HG03571 (cell line): ENCODE measurements around the gene RDH16.

Experiments
- ATAC-seq: cut with Tn5 transposase; IDR thresholded peaks from one replicate; pipeline ENCODE4 v1.9.1; 2021; ENCODE audit not compliant: unreplicated experiment

RDH16 gene, protein sequence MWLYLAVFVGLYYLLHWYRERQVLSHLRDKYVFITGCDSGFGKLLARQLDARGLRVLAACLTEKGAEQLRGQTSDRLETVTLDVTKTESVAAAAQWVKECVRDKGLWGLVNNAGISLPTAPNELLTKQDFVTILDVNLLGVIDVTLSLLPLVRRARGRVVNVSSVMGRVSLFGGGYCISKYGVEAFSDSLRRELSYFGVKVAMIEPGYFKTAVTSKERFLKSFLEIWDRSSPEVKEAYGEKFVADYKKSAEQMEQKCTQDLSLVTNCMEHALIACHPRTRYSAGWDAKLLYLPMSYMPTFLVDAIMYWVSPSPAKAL

DNA sequence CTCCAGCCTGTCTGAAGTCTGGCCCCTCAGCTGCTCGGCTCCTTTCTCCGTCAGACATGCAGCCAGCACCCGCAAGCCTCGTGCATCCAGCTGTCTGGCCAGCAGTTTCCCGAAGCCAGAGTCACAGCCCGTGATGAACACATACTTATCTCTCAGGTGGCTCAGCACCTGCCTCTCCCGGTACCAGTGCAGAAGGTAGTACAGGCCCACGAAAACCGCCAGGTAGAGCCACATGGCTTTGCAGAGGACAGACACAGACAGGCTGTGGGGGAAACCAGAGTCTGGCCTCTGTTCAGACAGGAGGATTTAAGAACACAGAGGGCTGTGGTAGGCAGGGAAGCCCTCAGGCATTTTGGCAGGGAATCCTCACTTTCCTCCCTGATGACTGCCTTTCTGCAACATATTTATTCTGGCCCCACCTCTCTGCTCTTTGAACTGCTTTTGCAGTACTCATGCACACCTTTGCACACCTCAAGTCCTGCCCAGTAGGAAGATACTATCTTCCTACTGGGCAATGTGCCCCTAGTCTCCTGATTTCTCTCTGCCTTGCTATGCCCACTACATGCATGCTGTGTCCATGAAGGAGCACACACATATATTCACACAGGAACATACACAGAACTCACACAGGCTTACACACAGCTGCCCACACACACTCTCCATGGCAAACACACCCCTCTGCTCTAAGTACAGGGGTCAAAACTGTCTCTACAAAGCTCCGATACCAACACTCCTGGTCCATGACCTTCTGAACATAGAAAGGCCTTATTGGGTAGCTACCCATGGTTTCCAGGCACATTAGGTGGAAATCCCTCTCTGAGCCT is at the start of gene RDH16:
Gene RDH16 (minus strand): TSS at position 380 of the 824 bp plus-strand sequence. CDS start 146 bp downstream, at position 234.
- ATAC-seq, result no peak

- no peak for ATAC-seq
These were observed 49.5 kb upstream of the RDH16 start for GRCh38 chr12:57006809-57007475.

GRCh38 chr12:57005980-57006808 is 48.8 kb upstream of the RDH16 start, which contains the start of gene ZBTB39:
Gene ZBTB39 (minus strand): TSS chr12:57006546. CDS start chr12:57004917, 1,629 bp downstream.
- ATAC-seq, result peak; percentile 52

GRCh38 chr12:57004651-57005050 is 47.2 kb upstream of the RDH16 start:
- ATAC-seq, result no peak

GRCh38 chr12:57003395-57003794 is 46.0 kb upstream of the RDH16 start:
- no peak for ATAC-seq

GRCh38 chr12:57001448-57001906 is 44.1 kb upstream of the RDH16 start:
- ATAC-seq, result no peak

GRCh38 chr12:57000393-57000792 is 43.0 kb upstream of the RDH16 start:
- no peak for ATAC-seq

- no peak for ATAC-seq
These were observed 42.0 kb upstream of the RDH16 start for GRCh38 chr12:56999456-56999855.

DNA sequence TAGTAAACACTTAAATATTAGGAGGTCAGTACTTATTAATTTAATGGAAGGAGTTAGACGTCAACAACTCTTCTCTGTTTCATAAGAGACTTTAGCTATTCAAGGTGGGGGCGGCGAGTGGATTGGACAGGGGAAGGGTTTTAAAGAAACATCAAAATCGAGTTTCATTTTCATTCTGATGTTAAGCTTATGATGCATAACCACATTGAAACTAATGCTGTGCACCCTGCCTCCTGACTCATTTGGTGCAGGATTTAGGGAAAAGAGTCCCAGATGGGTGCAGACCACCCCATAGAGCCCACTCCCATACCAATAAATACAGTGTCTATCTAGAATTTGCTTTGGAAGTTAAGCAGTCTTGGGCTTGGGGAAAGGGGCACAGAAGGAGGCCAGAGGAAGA is 41.6 kb upstream of the RDH16 start:
- ATAC-seq, result no peak

GRCh38 chr12:56998316-56998715 is 40.9 kb upstream of the RDH16 start:
- ATAC-seq, result no peak

DNA sequence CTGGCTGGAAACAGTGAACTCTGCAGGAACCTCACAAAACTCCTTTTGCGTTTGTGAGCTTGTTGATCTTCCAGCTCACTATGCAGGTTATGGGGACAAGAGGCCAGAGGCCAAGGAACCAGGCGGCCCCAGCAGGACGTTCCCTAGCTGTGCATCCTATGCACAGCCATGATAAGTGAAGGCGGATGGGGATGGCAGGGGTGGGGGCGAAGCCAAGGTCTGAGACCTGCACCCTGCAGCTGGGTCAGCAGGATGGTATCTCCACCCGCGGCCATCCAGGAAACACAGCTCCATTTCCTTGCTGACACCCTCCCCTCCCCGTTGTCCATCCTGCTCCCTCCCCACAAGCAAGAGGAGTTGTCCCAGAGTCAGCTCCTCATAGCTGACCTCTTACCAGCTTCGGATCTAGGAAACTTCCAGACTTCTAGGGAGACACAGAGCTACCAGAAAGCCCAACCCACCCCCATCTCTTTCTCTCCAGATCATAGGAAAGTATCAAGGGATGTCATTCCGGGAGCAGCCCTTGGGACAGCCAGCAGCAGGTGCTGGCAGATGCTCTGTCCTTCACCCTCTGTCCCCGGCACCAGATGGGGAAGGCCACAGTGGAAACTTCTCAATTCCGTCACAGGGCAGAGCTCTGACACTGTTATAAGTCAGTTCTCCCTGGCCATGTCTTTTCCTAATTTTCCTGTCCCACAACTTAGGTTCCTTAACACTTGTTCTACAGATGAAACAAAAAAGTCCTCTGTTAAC is 39.6 kb upstream of the RDH16 start:
- no peak for ATAC-seq

DNA sequence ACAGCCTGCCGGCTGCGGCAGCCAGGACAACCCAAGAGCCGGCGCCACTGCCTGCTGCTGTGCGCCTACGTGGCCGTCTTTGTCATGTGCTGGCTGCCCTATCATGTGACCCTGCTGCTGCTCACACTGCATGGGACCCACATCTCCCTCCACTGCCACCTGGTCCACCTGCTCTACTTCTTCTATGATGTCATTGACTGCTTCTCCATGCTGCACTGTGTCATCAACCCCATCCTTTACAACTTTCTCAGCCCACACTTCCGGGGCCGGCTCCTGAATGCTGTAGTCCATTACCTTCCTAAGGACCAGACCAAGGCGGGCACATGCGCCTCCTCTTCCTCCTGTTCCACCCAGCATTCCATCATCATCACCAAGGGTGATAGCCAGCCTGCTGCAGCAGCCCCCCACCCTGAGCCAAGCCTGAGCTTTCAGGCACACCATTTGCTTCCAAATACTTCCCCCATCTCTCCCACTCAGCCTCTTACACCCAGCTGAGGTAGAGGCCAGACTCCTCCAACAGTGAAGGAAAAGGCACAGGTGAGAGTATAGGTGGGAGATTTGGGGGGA is 38.6 kb upstream of the RDH16 start:
- ATAC-seq, result no peak

DNA sequence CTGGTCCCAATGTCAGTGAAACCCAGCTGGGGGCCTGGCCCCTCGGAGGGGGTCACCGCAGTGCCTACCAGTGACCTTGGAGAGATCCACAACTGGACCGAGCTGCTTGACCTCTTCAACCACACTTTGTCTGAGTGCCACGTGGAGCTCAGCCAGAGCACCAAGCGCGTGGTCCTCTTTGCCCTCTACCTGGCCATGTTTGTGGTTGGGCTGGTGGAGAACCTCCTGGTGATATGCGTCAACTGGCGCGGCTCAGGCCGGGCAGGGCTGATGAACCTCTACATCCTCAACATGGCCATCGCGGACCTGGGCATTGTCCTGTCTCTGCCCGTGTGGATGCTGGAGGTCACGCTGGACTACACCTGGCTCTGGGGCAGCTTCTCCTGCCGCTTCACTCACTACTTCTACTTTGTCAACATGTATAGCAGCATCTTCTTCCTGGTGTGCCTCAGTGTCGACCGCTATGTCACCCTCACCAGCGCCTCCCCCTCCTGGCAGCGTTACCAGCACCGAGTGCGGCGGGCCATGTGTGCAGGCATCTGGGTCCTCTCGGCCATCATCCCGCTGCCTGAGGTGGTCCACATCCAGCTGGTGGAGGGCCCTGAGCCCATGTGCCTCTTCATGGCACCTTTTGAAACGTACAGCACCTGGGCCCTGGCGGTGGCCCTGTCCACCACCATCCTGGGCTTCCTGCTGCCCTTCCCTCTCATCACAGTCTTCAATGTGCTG is 38.0 kb upstream of the RDH16 start:
- ATAC-seq, result no peak

DNA sequence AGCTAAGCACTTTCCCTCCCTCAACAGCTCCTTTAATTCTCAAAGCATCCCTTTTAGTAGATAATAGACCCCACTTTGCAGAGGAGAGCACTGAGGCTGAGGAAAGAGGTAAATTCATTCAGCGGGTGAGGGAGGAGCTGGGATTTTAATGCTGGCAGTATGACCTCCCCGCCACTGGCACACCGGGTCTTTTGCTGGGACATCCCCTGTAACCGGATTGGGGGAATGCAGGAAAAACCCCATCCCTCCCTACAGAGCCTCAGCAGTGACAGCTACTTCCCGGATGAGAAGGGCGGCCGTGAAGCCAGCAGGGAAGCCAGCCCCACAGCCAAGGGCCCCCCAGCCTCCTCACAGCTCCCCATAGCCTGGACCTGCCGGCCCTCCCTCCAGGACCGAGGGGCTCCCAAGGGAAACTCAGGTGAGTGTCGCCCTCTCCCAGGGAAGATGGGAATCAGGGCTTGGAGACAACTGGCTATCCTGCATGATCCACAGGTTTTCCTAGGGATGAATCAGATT is 36.9 kb upstream of the RDH16 start:
- no peak for ATAC-seq

DNA sequence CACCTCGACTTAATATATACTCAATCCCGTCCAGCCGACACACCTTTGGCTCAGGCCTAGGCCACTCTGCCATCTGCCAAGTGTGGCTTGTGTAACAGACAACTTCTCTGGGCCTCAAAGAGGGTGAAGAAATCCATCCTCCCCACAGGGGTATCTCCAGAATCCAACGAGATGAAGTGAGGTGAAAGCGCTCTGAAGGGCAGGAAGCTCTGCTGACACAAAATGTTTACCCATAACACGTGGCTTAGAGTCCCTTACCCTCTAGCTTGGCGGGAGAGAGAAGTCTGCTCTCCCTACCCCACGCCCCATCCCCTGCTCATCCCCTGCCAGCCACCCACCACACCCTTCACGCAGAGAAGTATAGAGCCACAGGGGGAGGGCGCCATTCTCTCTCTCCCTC is 35.9 kb upstream of the RDH16 start:
- ATAC-seq, result no peak

GRCh38 chr12:56991319-56992246 is 34.2 kb upstream of the RDH16 start:
- ATAC-seq, result no peak

DNA sequence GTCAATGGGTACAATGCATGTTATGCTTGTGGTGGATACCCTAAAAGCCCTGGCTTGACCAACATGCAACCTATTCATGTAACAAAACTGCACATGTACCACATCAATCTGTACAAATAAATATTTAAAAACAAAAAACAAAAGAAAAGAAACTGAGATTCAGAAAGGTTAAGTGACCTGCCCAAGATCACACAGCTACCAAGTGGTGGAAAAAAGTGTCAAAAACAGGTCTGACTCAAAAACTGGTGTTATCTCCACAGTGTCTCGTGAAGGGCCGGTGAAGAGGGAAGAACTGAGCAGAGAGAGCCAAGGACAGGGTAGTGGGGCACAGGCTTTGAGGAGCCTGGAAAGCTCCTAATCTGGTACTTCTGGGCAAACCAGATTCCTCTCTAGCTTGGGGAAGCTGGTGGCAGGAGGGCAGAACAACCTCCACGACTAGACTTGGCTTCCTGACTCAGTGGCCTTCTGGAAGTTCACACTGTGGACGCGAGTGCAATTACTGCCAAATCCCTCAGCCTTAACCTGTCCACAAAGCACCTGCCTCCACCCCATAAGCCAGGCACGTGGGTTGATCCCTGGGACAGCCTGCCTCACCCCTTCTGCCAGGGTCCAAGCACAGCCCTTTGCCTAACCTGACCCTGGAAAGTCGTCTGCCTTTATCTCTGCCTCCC is 33.4 kb upstream of the RDH16 start:
- no peak for ATAC-seq
